ENCODE results near the gene ELF1. TPM values are rescaled to one million over a fixed set of nuclear protein-coding genes. Genes with fewer than 3 reads are reported as not detected.
"Not testable (repeated sequence)": the region's sequence is repeated elsewhere in the genome, so short reads cannot be mapped to it uniquely, and the experiment has no call there.

The ELF1 gene
- total RNA-seq, 1 donor from 2014 or later, result 25.0 TPM

DNA sequence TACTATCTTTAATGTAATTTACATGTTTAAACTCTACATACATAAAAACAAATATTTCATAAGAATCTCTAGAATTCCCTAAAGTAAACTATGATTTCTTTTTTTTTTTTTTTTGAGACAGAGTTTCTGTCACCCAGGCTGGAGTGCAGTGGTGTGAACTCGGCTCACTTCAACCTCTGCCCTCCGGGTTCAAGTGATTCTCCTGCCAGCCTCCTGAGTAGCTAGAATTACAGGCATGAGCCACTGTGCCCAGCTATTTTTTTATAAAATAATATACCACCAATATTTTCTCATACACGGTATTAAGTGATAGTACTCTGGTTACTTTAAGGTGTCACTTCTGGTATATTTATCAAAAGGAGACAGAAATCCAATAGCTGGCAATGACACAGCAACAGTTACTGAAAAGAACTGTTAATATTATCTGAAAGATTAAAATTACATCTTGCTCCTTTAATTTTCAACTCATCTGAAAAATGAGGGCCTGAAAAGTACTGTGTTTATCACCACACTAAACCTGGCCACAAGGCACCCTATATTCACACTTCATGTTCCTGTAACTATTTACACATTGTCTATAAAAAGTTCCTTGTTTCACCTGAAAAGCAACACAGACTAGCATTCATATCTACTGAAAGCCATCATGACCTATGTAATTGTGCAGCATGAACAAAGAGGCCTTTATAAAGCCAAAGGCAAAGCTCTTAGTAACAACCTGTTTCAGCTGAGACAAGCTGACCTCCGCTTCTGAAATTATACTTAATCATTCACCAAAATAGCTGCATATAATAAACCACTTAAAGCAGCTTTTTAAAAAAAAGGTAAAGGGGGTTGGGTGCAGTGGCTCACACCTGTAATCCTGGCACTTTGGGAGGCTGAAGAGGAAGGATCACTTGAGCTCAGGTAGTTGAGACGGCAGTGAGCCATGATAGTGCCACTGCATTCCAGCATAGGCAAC, 123.6 kb downstream of the ELF1 start:
- no peak for DNase-seq (ENCODE audit: low read depth)

GRCh38 chr13:40893573-40893972, 125.5 kb downstream of the ELF1 start:
- not testable (repeated sequence) for DNase-seq (ENCODE audit: low read depth)

GRCh38 chr13:40886017-40886416, 133.1 kb downstream of the ELF1 start:
- DNase-seq (ENCODE audit: low read depth), result no peak

DNA sequence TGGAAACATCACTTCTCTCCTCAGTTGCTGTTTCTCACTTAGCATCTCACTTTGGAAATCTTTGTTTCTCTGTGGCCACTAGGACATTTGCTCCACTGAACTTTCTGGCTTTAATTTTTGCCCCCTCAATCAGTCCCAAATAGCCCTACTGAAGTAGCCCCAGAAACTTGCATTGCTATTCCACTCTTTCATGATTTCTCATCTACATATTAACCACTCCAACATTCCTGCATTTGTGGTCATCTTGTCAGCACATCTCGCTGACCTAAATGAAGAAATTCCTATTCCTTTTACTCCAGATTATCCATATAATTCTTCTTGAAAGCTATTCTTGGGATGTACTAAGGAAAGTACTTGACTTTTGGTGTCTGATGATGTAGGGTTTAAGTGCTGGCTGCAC, 134.9 kb downstream of the ELF1 start:
- DNase-seq (ENCODE audit: low read depth), result not testable (repeated sequence)

Other genes with a start within 250 kb of the ELF1 start
- gene MRPS31, start 248.1 kb downstream of the ELF1 start, total RNA-seq, result 22.1 and 23.4 TPM in 2 replicates
- gene SLC25A15, start 229.7 kb downstream of the ELF1 start, total RNA-seq, result 20.7 and 22.5 TPM in 2 replicates
- 9.9 and 12.1 TPM in 2 replicates for gene WBP4, start 42.2 kb upstream of the ELF1 start, total RNA-seq
- 9.9 and 10.5 TPM in 2 replicates for gene KBTBD6, start 113.5 kb upstream of the ELF1 start, total RNA-seq
- 7.7 and 8.1 TPM in 2 replicates for gene KBTBD7, start 175.3 kb upstream of the ELF1 start, total RNA-seq
- 8.8 and 10.1 TPM in 2 replicates for gene MTRF1, start 244.3 kb upstream of the ELF1 start, total RNA-seq